Neural cell (in vitro differentiated cells): ENCODE data around the gene ZNF428. TPM values are rescaled to one million over a fixed set of nuclear protein-coding genes. Genes with fewer than 3 reads are reported as not detected.

ENCODE experiments used
- H2AFZ ChIP-seq: fragments of 200-600, 300-800 bp; sonication (generic), shearing (Covaris generic); 2 replicates; pipeline ENCODE4 v1.6.0; 2014; ENCODE audit warnings: low read depth, mild to moderate bottlenecking, antibody characterized with exemption, low read length, moderate library complexity
- H3F3A ChIP-seq: fragments of 200-600 bp; shearing (Covaris generic); 2 replicates; pipeline ENCODE4 v1.6.1; 2016; ENCODE audit warnings: mild to moderate bottlenecking, moderate library complexity, mixed read lengths, antibody characterized with exemption, low read length; ENCODE audit not compliant: insufficient read depth, poor library complexity, severe bottlenecking
- H3K27ac ChIP-seq: fragments of 200-600, 300-800 bp; sonication (generic), shearing (Covaris generic); 2 replicates; pipeline ENCODE4 v1.5.1; 2014; ENCODE audit warnings: mild to moderate bottlenecking, low read length, moderate library complexity
- H3K27me3 ChIP-seq: fragments of 300-800, 200-600 bp; sonication (generic), shearing (Covaris generic); 2 replicates; pipeline ENCODE4 v1.6.0; 2014; ENCODE audit warnings: mild to moderate bottlenecking, low read depth, low read length, moderate library complexity; ENCODE audit not compliant: insufficient read depth
- H3K36me3 ChIP-seq: fragments of 300-800, 200-600 bp; sonication (generic), shearing (Covaris generic); 2 replicates; pipeline ENCODE4 v1.5.1; 2014; ENCODE audit warnings: mild to moderate bottlenecking, antibody characterized with exemption, low read length, moderate library complexity; ENCODE audit not compliant: insufficient read depth
- H3K4me2 ChIP-seq: fragments of 300-800, 200-600 bp; sonication (generic), shearing (Covaris generic); 2 replicates; pipeline ENCODE4 v1.6.0; 2014; ENCODE audit warnings: mild to moderate bottlenecking, low read length
- H3K4me3 ChIP-seq: fragments of 300-800, 200-600 bp; sonication (generic), shearing (Covaris generic); 2 replicates; pipeline ENCODE4 v1.5.1; 2014; ENCODE audit warnings: mild to moderate bottlenecking, low read length, moderate library complexity
- H3K79me2 ChIP-seq: fragments of 200-600 bp; shearing (Covaris generic); replicated peaks from 2 replicates; pipeline ENCODE4 v1.6.0; 2014; ENCODE audit warnings: mild to moderate bottlenecking, low read length, moderate library complexity; ENCODE audit not compliant: insufficient read depth
- H3K9ac ChIP-seq: fragments of 300-800, 200-600 bp; sonication (generic), shearing (Covaris generic); 2 replicates; pipeline ENCODE4 v1.6.1; 2016; ENCODE audit warnings: mild to moderate bottlenecking, low read length, mixed read lengths
- H3K9me2 ChIP-seq: fragments of 200-600 bp; shearing (Covaris generic); 2 replicates; pipeline ENCODE4 v1.6.1; 2016; ENCODE audit warnings: mild to moderate bottlenecking, low read length, mixed read lengths; ENCODE audit not compliant: insufficient read depth
- H3K9me3 ChIP-seq: fragments of 200-600, 300-800 bp; sonication (generic), shearing (Covaris generic); 2 replicates; pipeline ENCODE4 v1.6.1; 2016; ENCODE audit warnings: mild to moderate bottlenecking, mixed run types, low read length, moderate library complexity, mixed read lengths
- H4K20me1 ChIP-seq: fragments of 200-600 bp; shearing (Covaris generic); 2 replicates; pipeline ENCODE4 v1.6.1; 2016; ENCODE audit warnings: mild to moderate bottlenecking, mixed run types; ENCODE audit not compliant: insufficient read depth
- CTCF ChIP-seq: fragments of 450-650 bp; IDR thresholded peaks from 2 replicates; pipeline ENCODE4 v1.5.1; 2014; ENCODE audit warnings: antibody characterized with exemption, mild to moderate bottlenecking, moderate library complexity; ENCODE audit not compliant: poor library complexity, severe bottlenecking
- EP300 ChIP-seq: fragments of 450-650 bp; conservative IDR thresholded peaks from 2 replicates; pipeline ENCODE4 v1.6.1; 2014; ENCODE audit warnings: antibody characterized with exemption, mild to moderate bottlenecking, moderate library complexity; ENCODE audit not compliant: poor library complexity, severe bottlenecking
- EZH2 ChIP-seq: fragments of 200-600, 300-800 bp; shearing (Covaris generic), sonication (generic); IDR thresholded peaks from 2 replicates; pipeline ENCODE4 v1.6.1; 2014; ENCODE audit warnings: antibody characterized with exemption, low read length, borderline replicate concordance, mild to moderate bottlenecking; ENCODE audit not compliant: insufficient read depth, poor library complexity, severe bottlenecking
- MXI1 ChIP-seq: fragments of 450-650 bp; conservative IDR thresholded peaks from 2 replicates; pipeline ENCODE4 v1.6.1; 2014; ENCODE audit warnings: antibody characterized with exemption, mild to moderate bottlenecking; ENCODE audit not compliant: poor library complexity, severe bottlenecking
- POLR2AphosphoS5 ChIP-seq: IDR thresholded peaks from 2 replicates; pipeline ENCODE4 v1.6.1; 2012
- RAD21 ChIP-seq: fragments of 450-650 bp; conservative IDR thresholded peaks from 2 replicates; pipeline ENCODE4 v1.6.1; 2014; ENCODE audit warnings: antibody characterized with exemption, mild to moderate bottlenecking, moderate library complexity
- REST ChIP-seq: IDR thresholded peaks from 2 replicates; pipeline ENCODE4 v1.6.1; 2012; ENCODE audit warnings: borderline replicate concordance
- SMC3 ChIP-seq: fragments of 450-650 bp; conservative IDR thresholded peaks from 2 replicates; pipeline ENCODE4 v1.6.1; 2014; ENCODE audit warnings: antibody characterized with exemption, mild to moderate bottlenecking, moderate library complexity; ENCODE audit not compliant: poor library complexity
- TAF1 ChIP-seq: IDR thresholded peaks from 2 replicates; pipeline ENCODE4 v1.6.1; 2012; ENCODE audit warnings: low read depth
- polyA plus RNA-seq: library from polyadenylated mRNA; depleted of rRNA; stranded (reverse); fragments of >200 nt; gene quantifications from 2 replicates; pipeline ENCODE4 v1.2.3, GENCODE V29; 2014

ZNF428 gene
- polyA plus RNA-seq, 1 donor from 2014 or later = 1,008 TPM

GRCh38 chr19:43582495-43582894, 36.9 kb downstream of the ZNF428 start:
- Histone ChIP-seq H3K27ac (no peak overlapping the region), H3F3A (no peaks in the 10 kb centered on the region)
- no peak for TF ChIP-seq SMC3
- TF ChIP-seq MXI1 = no peak
- no peak for TF ChIP-seq TAF1
- no peak for TF ChIP-seq CTCF
- no peak for TF ChIP-seq POLR2AphosphoS5
- TF ChIP-seq EZH2 = no peak
- no peak for TF ChIP-seq EP300
- TF ChIP-seq RAD21 = no peak

GRCh38 chr19:43581467-43581866, 38.0 kb downstream of the ZNF428 start:
- peaks cover 2% of the 10 kb centered on the region for H3K36me3 ChIP-seq
- no peak overlapping the region for H3K4me2 ChIP-seq
- H2AFZ ChIP-seq = no peak overlapping the region
- no peaks in the 10 kb centered on the region for H3K27me3 ChIP-seq
- no peak overlapping the region for H3K9ac ChIP-seq
- no peaks in the 10 kb centered on the region for H3K79me2 ChIP-seq
- H4K20me1 ChIP-seq = no peaks in the 10 kb centered on the region
- H3K4me3 ChIP-seq = no peak overlapping the region
- H3K9me3 ChIP-seq = no peaks in the 10 kb centered on the region
- no peaks in the 10 kb centered on the region for H3F3A ChIP-seq
- no peaks in the 10 kb centered on the region for H3K9me2 ChIP-seq
- TF ChIP-seq EP300 (no peak), SMC3 (no peak), REST (no peak), CTCF (no peak), TAF1 (no peak), EZH2 (no peak), MXI1 (no peak), RAD21 (no peak), POLR2AphosphoS5 (no peak)
- no peak overlapping the region for H3K27ac ChIP-seq

More at GRCh38 chr19:43582495-43582894, 36.9 kb downstream of the ZNF428 start:
- no peaks in the 10 kb centered on the region for H3K9me3 ChIP-seq
- no peak overlapping the region for H3K4me2 ChIP-seq
- no peak overlapping the region for H3K4me3 ChIP-seq
- H3K9ac ChIP-seq = no peak overlapping the region
- H3K9me2 ChIP-seq = no peaks in the 10 kb centered on the region
- no peaks in the 10 kb centered on the region for H3K27me3 ChIP-seq
- H3K36me3 ChIP-seq = peaks cover 7% of the 10 kb centered on the region
- no peak overlapping the region for H2AFZ ChIP-seq
- no peaks in the 10 kb centered on the region for H3K79me2 ChIP-seq
- H4K20me1 ChIP-seq = no peaks in the 10 kb centered on the region
